Right lobe of liver (tissue), 4 donors: ENCODE results near the gene ENO4.

ENCODE experiments used
- CTCF ChIP-seq, 4 donors: fragments of 200-600 bp in 3 of 4; fragments of 450-650 bp in 1 of 4; IDR thresholded peaks; one replicate each; pipeline versions ENCODE4 v1.5.1 to v1.8.0; 2016 to 2022; ENCODE audit warnings: antibody characterized with exemption in 4 of 4, mild to moderate bottlenecking in 2 of 4
- POLR2A ChIP-seq: fragments of 450-650 bp; IDR thresholded peaks from one replicate; pipeline ENCODE4 v1.6.1; 2017; ENCODE audit warnings: antibody characterized with exemption, mild to moderate bottlenecking
- donor health status: DM: no; HTN: no; CAD: no.
- donor health status: DM: no; HTN: no; CAD: no.
- donor health status: DM: no; HTN: yes; CAD: no.

- TF ChIP-seq CTCF (IDR thresholded peaks at IDR 0.05), result no peak
- TF ChIP-seq POLR2A, result no peak
These were observed 23.8 kb downstream of the ENO4 start for GRCh38 chr10:116873134-116873533.
